ENCODE measurements around the gene MAPK8IP3.
A peak's percentile ranks its signal among the peaks of the same experiment; 100 is the strongest.

The MAPK8IP3 gene, protein sequence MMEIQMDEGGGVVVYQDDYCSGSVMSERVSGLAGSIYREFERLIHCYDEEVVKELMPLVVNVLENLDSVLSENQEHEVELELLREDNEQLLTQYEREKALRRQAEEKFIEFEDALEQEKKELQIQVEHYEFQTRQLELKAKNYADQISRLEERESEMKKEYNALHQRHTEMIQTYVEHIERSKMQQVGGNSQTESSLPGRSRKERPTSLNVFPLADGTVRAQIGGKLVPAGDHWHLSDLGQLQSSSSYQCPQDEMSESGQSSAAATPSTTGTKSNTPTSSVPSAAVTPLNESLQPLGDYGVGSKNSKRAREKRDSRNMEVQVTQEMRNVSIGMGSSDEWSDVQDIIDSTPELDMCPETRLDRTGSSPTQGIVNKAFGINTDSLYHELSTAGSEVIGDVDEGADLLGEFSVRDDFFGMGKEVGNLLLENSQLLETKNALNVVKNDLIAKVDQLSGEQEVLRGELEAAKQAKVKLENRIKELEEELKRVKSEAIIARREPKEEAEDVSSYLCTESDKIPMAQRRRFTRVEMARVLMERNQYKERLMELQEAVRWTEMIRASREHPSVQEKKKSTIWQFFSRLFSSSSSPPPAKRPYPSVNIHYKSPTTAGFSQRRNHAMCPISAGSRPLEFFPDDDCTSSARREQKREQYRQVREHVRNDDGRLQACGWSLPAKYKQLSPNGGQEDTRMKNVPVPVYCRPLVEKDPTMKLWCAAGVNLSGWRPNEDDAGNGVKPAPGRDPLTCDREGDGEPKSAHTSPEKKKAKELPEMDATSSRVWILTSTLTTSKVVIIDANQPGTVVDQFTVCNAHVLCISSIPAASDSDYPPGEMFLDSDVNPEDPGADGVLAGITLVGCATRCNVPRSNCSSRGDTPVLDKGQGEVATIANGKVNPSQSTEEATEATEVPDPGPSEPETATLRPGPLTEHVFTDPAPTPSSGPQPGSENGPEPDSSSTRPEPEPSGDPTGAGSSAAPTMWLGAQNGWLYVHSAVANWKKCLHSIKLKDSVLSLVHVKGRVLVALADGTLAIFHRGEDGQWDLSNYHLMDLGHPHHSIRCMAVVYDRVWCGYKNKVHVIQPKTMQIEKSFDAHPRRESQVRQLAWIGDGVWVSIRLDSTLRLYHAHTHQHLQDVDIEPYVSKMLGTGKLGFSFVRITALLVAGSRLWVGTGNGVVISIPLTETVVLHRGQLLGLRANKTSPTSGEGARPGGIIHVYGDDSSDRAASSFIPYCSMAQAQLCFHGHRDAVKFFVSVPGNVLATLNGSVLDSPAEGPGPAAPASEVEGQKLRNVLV (N-terminal part only)
- 98.9 to 306 (median 268) reads per million in 9 experiments for total RNA-seq

DNA sequence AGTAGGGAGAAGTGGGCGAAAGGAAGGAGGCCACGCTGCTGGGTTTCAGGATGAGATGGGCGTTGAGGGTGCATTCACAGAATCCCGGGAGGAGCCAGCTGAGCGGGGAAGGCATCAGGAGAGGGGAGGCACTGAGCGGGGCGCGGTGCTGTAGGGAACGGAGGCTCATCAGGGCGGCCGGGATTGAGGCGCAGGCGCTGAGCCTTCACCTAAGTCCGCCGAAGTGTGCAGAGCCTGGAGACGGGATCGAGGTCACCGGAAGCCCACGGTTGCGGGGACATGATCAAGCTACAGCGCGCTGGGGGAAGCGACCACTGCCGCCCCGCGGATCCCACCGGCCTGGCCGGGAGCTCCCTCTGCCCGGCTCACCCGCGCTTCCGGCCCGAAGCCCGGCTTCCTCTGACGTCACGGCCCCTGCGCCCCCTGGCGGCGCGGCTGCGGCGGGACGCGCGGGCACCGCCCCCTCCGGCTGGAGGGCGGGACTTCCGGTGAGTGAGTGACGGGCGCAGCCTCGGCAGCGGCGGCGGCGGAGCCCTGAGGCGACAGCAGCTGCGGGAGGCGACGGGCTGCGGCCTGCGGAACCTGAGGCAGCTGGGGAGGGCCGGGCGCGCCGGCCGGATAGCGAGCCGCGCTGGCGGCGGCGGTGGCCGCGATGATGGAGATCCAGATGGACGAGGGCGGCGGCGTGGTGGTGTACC lies at the start of gene MAPK8IP3:
Gene MAPK8IP3, plus strand, starts transcription at position 508 of the 698 bp plus-strand sequence. Its CDS starts 145 bp downstream, at position 653.
- Mint-ChIP-seq H3K27me3 (no peaks in the 10 kb centered on the region), H3K36me3 (ENCODE audit: insufficient read depth) (peaks cover 37% of the 10 kb centered on the region), H3K27ac (peak within 1 kb of the TSS; percentile 99), H3K4me3 (peak within 1 kb of the TSS; percentile 97 to 100), H3K9me3 (no peaks in the 10 kb centered on the region), H3K4me1 (ENCODE audit: low read depth in 2 of 2) (peaks cover 18 to 33% of the 10 kb centered on the region in 2 donors)
- DNase-seq (peak; percentile 95 to 99 (median 99)), ATAC-seq (replicated peaks) (peak; percentile 83)

DNA sequence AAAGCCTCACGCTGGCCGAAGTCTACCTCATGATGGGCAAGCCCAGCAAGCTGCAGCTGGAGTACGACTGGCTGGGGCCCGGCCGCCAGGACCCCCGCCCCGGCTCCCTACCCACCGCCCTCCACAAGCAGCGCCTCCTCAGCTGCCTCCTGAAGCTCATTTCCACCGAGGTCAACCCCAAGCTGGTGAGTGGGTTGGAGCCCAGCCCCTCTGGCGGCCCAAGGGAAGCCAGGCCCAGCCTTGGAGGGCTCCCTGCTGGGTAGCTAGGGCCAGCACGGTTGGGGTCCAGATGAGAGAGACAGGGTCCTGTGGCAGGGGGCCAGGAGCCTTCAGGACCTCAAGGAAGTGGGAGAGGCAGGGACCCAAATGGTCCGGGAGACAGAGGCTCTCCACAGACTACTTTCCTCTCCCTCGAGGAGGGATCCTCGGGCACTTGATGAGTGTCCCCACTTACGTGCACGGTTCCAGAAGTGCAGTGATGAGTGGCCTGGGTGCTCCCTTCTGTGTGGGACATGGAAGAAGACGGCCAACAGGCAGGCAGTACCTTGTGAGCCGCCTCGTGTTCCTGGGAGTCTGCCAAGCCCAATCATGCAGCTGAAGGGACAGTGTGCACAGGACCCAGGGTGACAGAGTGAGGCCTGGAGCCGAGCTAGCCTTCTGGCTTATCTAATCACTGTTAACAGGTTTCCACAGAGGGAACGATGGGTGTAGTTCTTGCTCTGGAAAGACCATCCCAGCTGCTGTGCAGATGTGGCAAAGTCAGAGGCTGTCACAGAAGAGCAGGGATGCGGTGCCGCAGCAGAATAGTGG lies 49.0 kb upstream of the MAPK8IP3 start:
- Mint-ChIP-seq H3K9me3 (no peaks in the 10 kb centered on the region), H3K4me1 (ENCODE audit: low read depth in 2 of 2) (peaks cover 0 to 2% of the 10 kb centered on the region in 2 donors), H3K36me3 (ENCODE audit: insufficient read depth) (peaks cover 23% of the 10 kb centered on the region), H3K27me3 (no peaks in the 10 kb centered on the region), H3K4me3 (no peak overlapping the region), H3K27ac (no peak overlapping the region)
- DNase-seq, result no peak
- ATAC-seq (replicated peaks), result no peak

DNA sequence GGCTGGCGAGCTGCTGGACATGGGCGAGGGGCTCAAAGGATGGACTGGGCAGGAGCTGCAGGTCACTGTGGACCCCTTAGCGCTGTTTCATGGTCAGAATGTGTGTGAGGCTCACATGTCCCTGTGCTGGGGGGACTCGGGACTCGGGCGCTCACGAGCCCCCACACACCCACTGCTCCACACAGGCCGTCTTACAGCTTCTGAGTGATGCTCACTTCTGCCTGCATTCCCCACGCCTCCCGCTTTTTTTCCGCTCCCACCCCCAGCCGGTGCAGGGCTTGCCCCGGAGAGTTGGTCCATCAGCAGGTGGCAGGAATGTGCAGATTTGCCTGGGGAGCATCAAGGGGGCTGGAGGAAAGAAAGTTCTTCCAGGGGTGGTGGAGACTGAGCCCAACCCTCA lies 48.2 kb upstream of the MAPK8IP3 start:
- peaks cover 0 to 2% of the 10 kb centered on the region in 2 donors for H3K4me1 Mint-ChIP-seq (ENCODE audit: low read depth in 2 of 2)
- no peak for ATAC-seq (replicated peaks)
- H3K36me3 Mint-ChIP-seq (ENCODE audit: insufficient read depth), result peaks cover 29% of the 10 kb centered on the region
- H3K27me3 Mint-ChIP-seq, result no peaks in the 10 kb centered on the region
- H3K27ac Mint-ChIP-seq, result peak overlapping the region in 1 of 2 donors; percentile 55
- H3K9me3 Mint-ChIP-seq, result no peaks in the 10 kb centered on the region
- H3K4me3 Mint-ChIP-seq, result no peak overlapping the region
- no peak for DNase-seq

DNA sequence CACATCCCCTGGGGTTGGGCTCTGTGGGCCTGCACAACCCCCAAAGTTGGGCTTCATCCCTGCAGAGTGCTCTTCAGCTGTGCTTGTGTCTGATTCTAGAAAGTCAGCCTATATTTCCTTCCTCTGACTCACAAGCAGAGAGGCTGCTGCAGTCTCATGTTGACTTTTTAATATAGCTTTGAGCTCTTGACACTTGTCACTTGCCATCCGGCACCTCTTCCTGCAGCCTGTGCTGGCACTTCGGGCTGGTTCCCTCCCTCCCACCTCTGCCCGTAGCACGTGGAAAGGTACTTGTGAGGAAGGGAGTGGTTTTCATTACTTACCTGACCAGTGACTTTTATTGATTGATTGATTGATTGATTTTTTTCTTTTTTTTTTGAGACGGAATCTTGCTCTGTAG lies 47.0 kb upstream of the MAPK8IP3 start:
- peaks cover 0 to 2% of the 10 kb centered on the region in 2 donors for H3K4me1 Mint-ChIP-seq (ENCODE audit: low read depth in 2 of 2)
- no peaks in the 10 kb centered on the region for H3K27me3 Mint-ChIP-seq
- peak overlapping the region in 1 of 2 donors; percentile 55 for H3K27ac Mint-ChIP-seq
- ATAC-seq (replicated peaks), result no peak
- DNase-seq, result no peak
- no peak overlapping the region for H3K4me3 Mint-ChIP-seq
- H3K36me3 Mint-ChIP-seq (ENCODE audit: insufficient read depth), result peaks cover 30% of the 10 kb centered on the region
- H3K9me3 Mint-ChIP-seq, result no peaks in the 10 kb centered on the region

DNA sequence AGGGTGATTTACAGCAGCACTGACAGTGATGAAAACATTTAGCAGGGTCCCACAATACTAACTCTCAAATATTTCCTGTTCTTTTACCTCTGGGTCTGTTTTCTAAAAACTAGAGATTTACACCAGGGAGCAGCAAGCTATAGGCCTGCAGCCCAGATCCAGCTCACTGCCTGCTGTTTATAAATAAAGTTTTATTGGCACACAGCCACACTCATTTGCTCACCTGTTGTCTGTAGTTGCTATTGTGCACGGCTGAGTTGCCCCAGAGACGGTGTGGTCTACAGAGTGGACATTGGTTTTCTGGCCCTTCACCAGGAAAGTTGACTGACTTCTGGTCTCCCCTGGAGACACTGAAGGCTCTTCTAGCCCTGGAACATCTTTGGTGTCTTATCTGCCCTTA lies 44.2 kb upstream of the MAPK8IP3 start:
- ATAC-seq (replicated peaks) (no peak), DNase-seq (no peak)
- H3K4me1 Mint-ChIP-seq (ENCODE audit: low read depth in 2 of 2), result peaks cover 0 to 2% of the 10 kb centered on the region in 2 donors
- H3K9me3 Mint-ChIP-seq, result no peaks in the 10 kb centered on the region
- no peaks in the 10 kb centered on the region for H3K27me3 Mint-ChIP-seq
- peaks cover 26% of the 10 kb centered on the region for H3K36me3 Mint-ChIP-seq (ENCODE audit: insufficient read depth)
- no peak overlapping the region for H3K27ac Mint-ChIP-seq
- no peak overlapping the region for H3K4me3 Mint-ChIP-seq

DNA sequence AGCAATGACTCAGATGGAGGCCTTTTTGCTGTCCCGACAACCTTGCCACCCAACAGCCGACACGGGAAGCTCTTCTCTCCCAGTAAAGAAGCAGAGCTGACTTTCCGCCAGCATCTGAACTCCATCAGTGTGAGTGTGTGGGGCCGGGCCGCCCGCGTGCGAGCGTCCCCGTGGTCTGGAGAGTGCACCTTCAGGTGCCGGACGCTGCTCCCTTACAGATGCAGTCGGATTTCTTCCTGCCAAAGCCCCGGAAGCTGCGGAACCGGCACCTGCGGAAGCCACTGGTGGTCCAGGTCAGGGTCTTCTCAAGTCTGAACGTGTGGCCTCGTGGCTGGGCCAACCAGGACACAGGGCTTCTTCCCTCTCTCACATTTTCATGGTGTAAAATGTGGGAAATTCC lies 43.5 kb upstream of the MAPK8IP3 start:
- no peak overlapping the region for H3K4me3 Mint-ChIP-seq
- peaks cover 0 to 2% of the 10 kb centered on the region in 2 donors for H3K4me1 Mint-ChIP-seq (ENCODE audit: low read depth in 2 of 2)
- H3K36me3 Mint-ChIP-seq (ENCODE audit: insufficient read depth), result peaks cover 22% of the 10 kb centered on the region
- no peaks in the 10 kb centered on the region for H3K9me3 Mint-ChIP-seq
- DNase-seq (no peak), ATAC-seq (replicated peaks) (no peak)
- H3K27me3 Mint-ChIP-seq, result no peaks in the 10 kb centered on the region
- H3K27ac Mint-ChIP-seq, result no peak overlapping the region

DNA sequence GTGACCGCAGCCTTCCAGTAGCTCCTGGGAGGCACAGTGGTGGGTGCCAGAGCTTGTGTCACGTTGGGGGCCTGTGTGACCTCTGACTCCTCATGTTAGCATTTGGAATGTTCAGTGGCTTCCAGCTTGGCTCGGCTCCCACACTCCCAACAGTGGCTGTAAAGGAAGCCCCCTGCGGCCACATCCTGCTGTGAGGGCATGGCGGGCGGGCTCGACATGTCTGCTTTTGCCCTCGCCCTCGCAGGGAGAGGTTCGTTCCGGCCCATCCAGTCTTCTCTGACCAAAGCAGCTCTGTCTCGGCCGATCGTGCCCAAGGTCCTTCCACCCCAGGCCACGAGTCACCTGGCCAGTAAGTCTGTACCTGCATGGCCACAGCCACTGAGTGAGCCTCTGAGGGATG lies 40.2 kb upstream of the MAPK8IP3 start:
- DNase-seq, result no peak
- Mint-ChIP-seq H3K36me3 (ENCODE audit: insufficient read depth) (peaks cover 32% of the 10 kb centered on the region), H3K27me3 (no peaks in the 10 kb centered on the region), H3K4me1 (ENCODE audit: low read depth in 2 of 2) (no peaks in the 10 kb centered on the region), H3K9me3 (no peaks in the 10 kb centered on the region), H3K27ac (no peak overlapping the region), H3K4me3 (no peak overlapping the region)
- no peak for ATAC-seq (replicated peaks)

DNA sequence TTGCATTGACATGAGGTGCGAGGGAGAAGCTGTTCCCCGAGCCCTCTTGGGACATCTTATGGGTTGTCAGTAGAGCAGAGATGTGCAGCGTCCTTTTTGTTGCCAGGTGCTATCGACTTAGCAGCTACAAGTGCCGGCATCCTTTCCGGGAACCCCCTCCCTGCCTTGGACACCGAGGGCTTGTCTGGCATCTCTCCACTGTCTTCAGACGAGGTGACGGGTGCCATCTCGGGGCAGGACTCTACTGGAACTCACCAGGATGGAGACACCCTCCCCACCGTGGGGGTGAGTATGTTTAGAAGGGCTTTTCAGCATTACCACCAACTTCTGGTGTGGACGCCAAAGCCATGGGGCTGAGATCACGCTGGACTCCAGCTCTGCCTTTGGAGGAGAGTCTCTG lies 39.7 kb upstream of the MAPK8IP3 start:
- Mint-ChIP-seq H3K27me3 (no peaks in the 10 kb centered on the region), H3K36me3 (ENCODE audit: insufficient read depth) (peaks cover 37% of the 10 kb centered on the region), H3K9me3 (no peaks in the 10 kb centered on the region), H3K4me1 (ENCODE audit: low read depth in 2 of 2) (no peaks in the 10 kb centered on the region), H3K4me3 (no peak overlapping the region), H3K27ac (no peak overlapping the region)
- ATAC-seq (replicated peaks) (no peak), DNase-seq (no peak)

DNA sequence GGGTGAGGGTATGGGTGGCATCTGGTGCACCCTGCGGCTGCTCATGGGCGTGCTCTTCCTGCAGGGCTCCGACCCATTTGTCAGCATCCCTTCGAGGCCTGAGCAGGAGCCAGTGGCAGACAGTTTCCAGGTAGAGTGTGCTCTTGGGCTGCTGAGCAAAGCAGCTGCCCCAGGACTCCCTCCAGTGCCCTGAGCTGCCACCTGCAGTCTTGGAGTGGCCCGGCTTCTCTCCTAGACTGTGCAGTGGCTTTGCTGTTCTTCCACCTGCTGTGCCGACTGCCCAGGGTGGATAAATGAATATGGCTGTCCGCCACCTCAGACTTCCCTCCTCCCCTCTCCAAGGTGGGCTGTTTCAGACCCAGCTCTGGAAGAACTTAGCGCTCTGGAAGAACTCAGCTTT lies 38.7 kb upstream of the MAPK8IP3 start:
- Mint-ChIP-seq H3K9me3 (no peaks in the 10 kb centered on the region), H3K36me3 (ENCODE audit: insufficient read depth) (peaks cover 36% of the 10 kb centered on the region), H3K4me1 (ENCODE audit: low read depth in 2 of 2) (no peaks in the 10 kb centered on the region), H3K4me3 (no peak overlapping the region), H3K27me3 (no peaks in the 10 kb centered on the region), H3K27ac (peak overlapping the region in 1 of 2 donors; percentile 46)
- DNase-seq, result no peak
- no peak for ATAC-seq (replicated peaks)

DNA sequence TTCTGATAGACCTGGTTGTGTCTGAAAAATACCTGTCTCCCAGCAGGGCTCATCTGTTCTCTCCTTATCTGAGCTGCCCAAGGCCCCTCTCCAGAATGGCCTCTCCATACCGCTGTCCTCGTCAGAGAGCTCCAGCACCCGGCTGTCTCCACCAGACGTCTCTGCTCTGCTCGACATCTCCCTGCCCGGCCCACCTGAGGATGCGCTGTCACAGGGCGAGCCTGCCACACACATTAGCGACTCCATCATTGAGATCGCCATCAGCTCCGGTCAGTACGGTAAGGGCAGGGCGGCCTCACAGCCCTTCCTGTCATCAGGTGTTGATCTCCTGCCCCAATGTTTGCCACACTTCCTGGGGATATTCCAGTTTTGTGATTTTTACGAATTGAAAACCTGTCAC lies 38.1 kb upstream of the MAPK8IP3 start:
- H3K27me3 Mint-ChIP-seq, result no peaks in the 10 kb centered on the region
- H3K36me3 Mint-ChIP-seq (ENCODE audit: insufficient read depth), result peaks cover 33% of the 10 kb centered on the region
- H3K4me1 Mint-ChIP-seq (ENCODE audit: low read depth in 2 of 2), result no peaks in the 10 kb centered on the region
- ATAC-seq (replicated peaks) (no peak), DNase-seq (no peak)
- H3K9me3 Mint-ChIP-seq, result no peaks in the 10 kb centered on the region
- no peak overlapping the region for H3K4me3 Mint-ChIP-seq
- no peak overlapping the region for H3K27ac Mint-ChIP-seq

DNA sequence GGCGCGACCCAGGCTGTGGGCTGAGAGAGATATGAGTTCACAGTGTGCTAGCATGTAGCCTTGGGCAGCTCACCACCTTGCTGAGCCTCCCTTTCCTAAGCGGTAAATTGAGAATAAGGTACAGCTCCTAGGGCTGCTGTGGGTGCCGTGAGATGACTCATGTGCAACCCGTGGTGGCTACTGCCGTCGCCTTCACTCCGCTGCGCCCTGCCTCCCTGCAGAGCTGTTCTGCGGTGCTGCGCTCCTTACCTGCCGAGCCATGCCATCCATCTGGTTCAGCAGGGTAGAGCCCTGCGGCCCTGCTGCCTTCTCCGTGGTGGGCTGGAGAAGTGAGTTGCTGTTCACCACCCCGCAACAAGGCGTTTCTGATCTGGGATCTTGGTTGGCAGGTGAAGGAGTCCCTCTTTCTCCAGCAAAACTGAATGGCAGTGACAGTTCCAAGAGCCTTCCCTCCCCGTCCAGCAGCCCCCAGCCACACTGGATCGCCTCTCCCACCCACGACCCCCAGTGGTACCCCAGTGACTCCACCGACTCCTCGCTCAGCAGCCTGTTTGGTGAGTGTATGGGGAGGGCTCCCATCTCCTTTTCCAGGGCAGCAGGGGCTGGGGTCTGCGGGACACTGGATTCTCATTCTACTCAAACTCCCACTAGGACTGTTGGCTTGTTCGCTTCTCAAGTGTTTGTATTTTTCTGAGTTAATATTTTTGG lies 37.2 kb upstream of the MAPK8IP3 start:
- DNase-seq, result no peak
- Mint-ChIP-seq H3K4me1 (ENCODE audit: low read depth in 2 of 2) (no peaks in the 10 kb centered on the region), H3K36me3 (ENCODE audit: insufficient read depth) (peaks cover 28% of the 10 kb centered on the region), H3K4me3 (no peak overlapping the region), H3K27ac (no peak overlapping the region), H3K27me3 (no peaks in the 10 kb centered on the region), H3K9me3 (no peaks in the 10 kb centered on the region)
- ATAC-seq (replicated peaks), result no peak

DNA sequence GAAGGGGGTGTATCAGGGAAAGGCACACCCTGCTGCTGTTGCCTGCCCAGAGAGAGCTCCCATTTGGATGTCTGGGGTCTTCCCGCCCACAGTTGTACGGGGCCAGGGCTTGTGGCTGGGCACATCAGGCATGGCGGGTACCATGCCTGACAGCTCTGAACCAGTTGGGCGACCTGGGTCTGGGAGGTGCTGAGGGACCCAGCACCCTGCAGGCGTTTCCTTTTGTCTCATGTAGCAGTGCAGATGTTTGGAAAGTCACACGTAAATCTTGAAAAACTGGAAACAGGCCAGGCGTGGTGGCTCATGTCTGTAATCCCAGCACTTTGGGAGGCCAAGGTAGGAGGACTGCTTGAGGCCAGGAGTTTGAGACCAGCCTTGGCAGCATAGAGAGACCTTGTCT lies 36.3 kb upstream of the MAPK8IP3 start:
- DNase-seq, result no peak
- Mint-ChIP-seq H3K27me3 (no peaks in the 10 kb centered on the region), H3K4me3 (no peak overlapping the region), H3K9me3 (no peaks in the 10 kb centered on the region), H3K4me1 (ENCODE audit: low read depth in 2 of 2) (no peaks in the 10 kb centered on the region), H3K27ac (no peak overlapping the region), H3K36me3 (ENCODE audit: insufficient read depth) (peaks cover 26% of the 10 kb centered on the region)
- no peak for ATAC-seq (replicated peaks)
